Skeletal muscle satellite cell (primary cell): Measurements from ENCODE around the gene CRYBG2.

ENCODE experiments used
- H3K27me3 ChIP-seq: 2 replicates; pipeline ENCODE4 v1.7.0; 2013; ENCODE audit warnings: low read length; ENCODE audit not compliant: control insufficient read depth, insufficient read depth
- H3K36me3 ChIP-seq: 2 replicates; pipeline ENCODE4 v1.7.0; 2013; ENCODE audit warnings: mild to moderate bottlenecking, control low read depth, low read length; ENCODE audit not compliant: insufficient read depth
- H3K4me1 ChIP-seq: 2 replicates; pipeline ENCODE4 v1.7.0; 2013; ENCODE audit warnings: low read length; ENCODE audit not compliant: control insufficient read depth, insufficient read depth
- H3K4me2 ChIP-seq: 2 replicates; pipeline ENCODE4 v1.7.0; 2013; ENCODE audit warnings: mild to moderate bottlenecking, low read length
- H3K4me3 ChIP-seq: 2 replicates; pipeline ENCODE4 v1.7.0; 2013; ENCODE audit warnings: low read length
- H3K9ac ChIP-seq: 2 replicates; pipeline ENCODE4 v1.7.0; 2013; ENCODE audit warnings: mild to moderate bottlenecking, low read depth, low read length, moderate library complexity
- H3K9me3 ChIP-seq: replicated peaks from 2 replicates; pipeline ENCODE4 v1.7.0; 2013; ENCODE audit warnings: mild to moderate bottlenecking, control low read depth, low read length

CRYBG2 gene

GRCh38 chr1:26288311-26288941, 65.5 kb downstream of the CRYBG2 start:
- H3K4me3 ChIP-seq = no peak overlapping the region
- no peak overlapping the region for H3K9ac ChIP-seq
- no peaks in the 10 kb centered on the region for H3K9me3 ChIP-seq
- H3K36me3 ChIP-seq = peaks cover 12% of the 10 kb centered on the region
- H3K4me1 ChIP-seq = peaks cover 34% of the 10 kb centered on the region
- no peaks in the 10 kb centered on the region for H3K27me3 ChIP-seq
- H3K4me2 ChIP-seq = no peak overlapping the region

GRCh38 chr1:26287811-26288210, 66.1 kb downstream of the CRYBG2 start:
- Histone ChIP-seq H3K4me2 (no peak overlapping the region), H3K9me3 (no peaks in the 10 kb centered on the region), H3K4me1 (peaks cover 40% of the 10 kb centered on the region), H3K36me3 (peaks cover 15% of the 10 kb centered on the region), H3K27me3 (no peaks in the 10 kb centered on the region), H3K4me3 (no peak overlapping the region), H3K9ac (no peak overlapping the region)

- Histone ChIP-seq H3K9ac (no peak overlapping the region), H3K4me1 (peaks cover 46% of the 10 kb centered on the region), H3K4me2 (no peak overlapping the region), H3K27me3 (no peaks in the 10 kb centered on the region), H3K36me3 (peaks cover 20% of the 10 kb centered on the region), H3K4me3 (no peak overlapping the region), H3K9me3 (no peaks in the 10 kb centered on the region)
Measured at GRCh38 chr1:26287033-26287711, 66.8 kb downstream of the CRYBG2 start.

GRCh38 chr1:26286064-26286416, 67.9 kb downstream of the CRYBG2 start:
- Histone ChIP-seq H3K9ac (no peak overlapping the region), H3K4me3 (no peak overlapping the region), H3K4me1 (peaks cover 57% of the 10 kb centered on the region)

GRCh38 chr1:26285366-26286063, 68.4 kb downstream of the CRYBG2 start:
- H3K36me3 ChIP-seq = peaks cover 31% of the 10 kb centered on the region
- no peaks in the 10 kb centered on the region for H3K27me3 ChIP-seq
- H3K9me3 ChIP-seq = no peaks in the 10 kb centered on the region
- H3K9ac ChIP-seq = no peak overlapping the region
- H3K4me3 ChIP-seq = no peak overlapping the region
- peaks cover 59% of the 10 kb centered on the region for H3K4me1 ChIP-seq
- no peak overlapping the region for H3K4me2 ChIP-seq

More at GRCh38 chr1:26286064-26286416, 67.9 kb downstream of the CRYBG2 start:
- Histone ChIP-seq H3K27me3 (no peaks in the 10 kb centered on the region), H3K4me2 (no peak overlapping the region), H3K9me3 (no peaks in the 10 kb centered on the region), H3K36me3 (peaks cover 29% of the 10 kb centered on the region)

- peak overlapping the region; percentile 67 for H3K4me2 ChIP-seq
- peaks cover 59% of the 10 kb centered on the region for H3K4me1 ChIP-seq
- H3K36me3 ChIP-seq = peaks cover 31% of the 10 kb centered on the region
- no peaks in the 10 kb centered on the region for H3K9me3 ChIP-seq
- peak overlapping the region; percentile 16 for H3K4me3 ChIP-seq
- H3K27me3 ChIP-seq = no peaks in the 10 kb centered on the region
- H3K9ac ChIP-seq = peak overlapping the region; percentile 1
Measured at GRCh38 chr1:26284597-26285347, 69.2 kb downstream of the CRYBG2 start.

GRCh38 chr1:26283871-26284596, 69.9 kb downstream of the CRYBG2 start:
- Histone ChIP-seq H3K4me1 (peaks cover 67% of the 10 kb centered on the region), H3K36me3 (peaks cover 31% of the 10 kb centered on the region), H3K4me3 (peak overlapping the region; percentile 16), H3K9ac (peak overlapping the region; percentile 1), H3K27me3 (no peaks in the 10 kb centered on the region), H3K9me3 (no peaks in the 10 kb centered on the region), H3K4me2 (peak overlapping the region; percentile 95)

- Histone ChIP-seq H3K9ac (no peak overlapping the region), H3K4me3 (no peak overlapping the region), H3K9me3 (no peaks in the 10 kb centered on the region), H3K4me1 (peaks cover 69% of the 10 kb centered on the region), H3K4me2 (peak overlapping the region; percentile 95), H3K36me3 (peaks cover 31% of the 10 kb centered on the region), H3K27me3 (no peaks in the 10 kb centered on the region)
Measured at GRCh38 chr1:26283279-26283853, 70.6 kb downstream of the CRYBG2 start.

- Histone ChIP-seq H3K9ac (no peak overlapping the region), H3K4me3 (peak overlapping the region; percentile 32), H3K4me1 (peaks cover 75% of the 10 kb centered on the region), H3K36me3 (peaks cover 33% of the 10 kb centered on the region), H3K27me3 (no peaks in the 10 kb centered on the region), H3K4me2 (peak overlapping the region; percentile 95), H3K9me3 (no peaks in the 10 kb centered on the region)
Measured at GRCh38 chr1:26282401-26282918, 71.5 kb downstream of the CRYBG2 start.

GRCh38 chr1:26281971-26282370, 72.0 kb downstream of the CRYBG2 start:
- Histone ChIP-seq H3K4me3 (peak overlapping the region; percentile 90), H3K9ac (peak overlapping the region; percentile 89)

More at GRCh38 chr1:26281971-26282370, 72.0 kb downstream of the CRYBG2 start:
- peaks cover 38% of the 10 kb centered on the region for H3K36me3 ChIP-seq
- peaks cover 75% of the 10 kb centered on the region for H3K4me1 ChIP-seq
- H3K4me2 ChIP-seq = peak overlapping the region; percentile 95
- H3K27me3 ChIP-seq = no peaks in the 10 kb centered on the region
- no peaks in the 10 kb centered on the region for H3K9me3 ChIP-seq
